KG1 (cell line): Measurements from ENCODE around the gene CDK2.
A peak's percentile ranks its signal among the peaks of the same experiment; 100 is the strongest.
"Not testable (repeated sequence)": the region's sequence is repeated elsewhere in the genome, so short reads cannot be mapped to it uniquely, and the experiment has no call there.

Experiments used
- DNase-seq: peaks from one replicate; lab custom pipeline; 2025; lab: John Stamatoyannopoulos, UW

CDK2 gene

DNA sequence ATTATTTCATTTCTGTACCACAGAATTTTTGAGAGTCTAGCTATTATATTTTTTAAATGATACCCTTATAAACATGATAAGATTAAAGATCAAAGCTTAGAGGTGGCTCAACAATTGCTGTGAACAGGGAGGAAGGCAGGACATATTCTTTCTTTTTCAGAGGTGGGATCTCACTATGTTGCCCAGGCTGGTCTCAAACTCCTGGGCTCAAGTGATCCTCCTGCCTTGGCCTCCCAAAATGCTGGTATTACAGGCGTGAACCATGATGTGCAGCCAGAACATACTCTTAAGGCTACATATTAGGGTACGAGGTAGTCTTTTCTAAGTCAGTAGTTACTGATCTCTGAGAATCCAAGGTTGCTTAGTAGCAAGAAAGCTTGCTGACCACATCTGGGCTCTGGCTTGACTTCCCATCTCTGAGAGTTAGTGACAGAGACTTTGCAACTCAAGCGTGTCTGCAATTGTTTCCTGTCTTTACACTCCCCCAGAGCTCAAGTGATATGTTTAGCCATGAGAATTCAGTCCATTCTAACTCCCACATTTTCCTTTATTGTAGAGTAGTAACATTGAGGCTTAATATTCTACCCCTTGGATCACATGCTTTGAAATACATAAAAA is 15.8 kb downstream of the CDK2 start:
- no peak for DNase-seq

DNA sequence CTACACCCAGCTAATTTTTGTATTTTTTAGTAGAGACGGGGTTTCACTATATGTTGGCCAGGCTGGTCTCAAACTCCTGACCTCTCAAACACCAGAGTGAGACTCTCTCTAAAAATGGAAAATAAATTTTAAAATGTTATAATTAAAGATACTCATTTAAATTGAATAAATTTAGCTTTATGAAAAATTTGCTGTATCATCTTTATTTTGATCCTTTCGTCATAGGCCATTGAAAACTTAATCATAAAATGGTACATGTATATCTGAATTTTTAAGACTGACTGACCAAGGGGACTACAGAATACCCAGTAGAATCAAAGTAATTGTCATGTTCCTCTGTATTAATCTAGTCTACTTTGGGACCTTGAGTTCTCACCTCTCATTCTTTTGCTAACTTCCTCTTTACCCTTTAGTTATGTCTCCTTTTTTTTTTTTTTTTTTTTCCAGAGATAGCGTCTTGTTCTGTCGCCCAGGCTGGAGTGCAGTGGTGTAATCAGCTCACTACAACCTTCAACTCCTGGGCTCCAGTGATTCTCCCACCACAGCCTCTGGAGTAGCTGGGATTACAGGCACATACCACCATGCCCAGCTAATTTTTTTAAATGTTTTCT is 16.7 kb downstream of the CDK2 start:
- no peak for DNase-seq

DNA sequence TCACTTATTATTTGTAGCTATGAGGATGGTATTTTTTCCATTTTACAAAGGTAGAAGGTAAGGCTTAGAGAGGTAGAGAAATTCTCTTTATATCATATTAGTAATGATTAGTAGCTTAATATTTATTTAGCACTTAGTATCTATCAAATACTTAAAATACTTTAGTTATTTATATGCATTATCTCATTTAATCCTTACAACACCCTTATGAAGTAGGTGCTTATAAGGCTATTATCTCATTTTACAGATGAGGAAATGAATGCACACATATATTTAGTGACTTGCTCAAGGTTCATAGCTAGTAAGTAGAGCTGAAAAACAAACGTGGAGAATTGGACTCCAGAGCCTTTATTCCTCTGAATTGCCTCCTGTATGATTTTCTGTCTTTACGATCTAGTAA is 18.2 kb downstream of the CDK2 start:
- no peak for DNase-seq

DNA sequence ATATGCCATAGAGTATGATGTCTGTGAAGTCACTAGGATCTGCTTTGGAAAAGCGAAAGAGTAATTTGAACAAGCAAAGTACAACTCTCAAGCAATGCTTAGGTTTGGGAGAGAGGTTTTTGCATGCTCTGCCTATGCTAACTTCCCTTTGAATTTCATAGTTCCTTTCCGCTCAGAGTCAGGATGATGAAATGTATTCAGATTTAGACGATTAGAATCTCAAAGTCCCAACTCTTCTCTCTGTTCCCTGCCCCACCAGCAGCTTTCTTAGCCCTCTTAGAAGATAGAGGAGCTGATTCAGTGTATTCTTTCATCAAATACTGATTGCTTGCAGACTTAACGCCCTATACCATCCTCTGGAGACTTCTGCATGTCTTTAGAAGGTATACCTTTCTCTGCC is 18.7 kb downstream of the CDK2 start:
- DNase-seq, result no peak

DNA sequence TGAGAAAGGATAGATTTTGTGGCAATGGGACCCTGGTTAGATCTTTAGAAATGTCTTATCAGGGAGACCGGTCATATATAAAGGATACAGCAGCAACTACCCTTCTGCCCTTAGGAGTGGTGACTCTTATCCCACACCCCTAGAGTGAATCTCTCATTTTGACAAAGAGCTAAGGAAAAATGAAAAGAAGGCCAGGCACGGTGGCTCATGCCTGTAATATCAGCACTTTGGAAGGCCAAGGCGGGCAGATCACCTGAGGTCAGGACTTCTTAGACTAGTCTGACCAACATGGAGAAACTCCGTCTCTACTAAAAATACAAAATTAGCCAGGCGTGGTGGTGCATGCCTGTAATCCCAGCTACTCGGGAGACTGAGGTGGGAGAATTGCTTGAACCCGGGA is 19.3 kb downstream of the CDK2 start:
- DNase-seq, result not testable (repeated sequence)

DNA sequence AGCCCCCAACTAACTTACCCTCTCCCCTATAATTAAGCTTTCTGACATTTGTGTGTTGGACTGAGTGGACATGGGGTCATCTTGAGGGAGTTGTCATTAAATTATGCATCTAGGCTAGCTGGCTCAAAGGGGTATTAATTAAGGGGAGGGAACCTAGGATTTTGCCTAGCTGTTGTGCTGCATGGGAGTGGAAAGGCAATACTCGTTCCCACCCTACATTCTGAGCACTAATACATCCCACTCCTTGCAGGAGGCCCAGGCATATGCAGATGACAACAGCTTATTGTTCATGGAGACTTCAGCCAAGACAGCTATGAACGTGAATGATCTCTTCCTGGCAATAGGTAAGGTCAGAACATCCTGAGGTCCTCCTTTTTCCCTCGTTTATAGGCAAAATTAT is 24.5 kb downstream of the CDK2 start:
- DNase-seq, result no peak

DNA sequence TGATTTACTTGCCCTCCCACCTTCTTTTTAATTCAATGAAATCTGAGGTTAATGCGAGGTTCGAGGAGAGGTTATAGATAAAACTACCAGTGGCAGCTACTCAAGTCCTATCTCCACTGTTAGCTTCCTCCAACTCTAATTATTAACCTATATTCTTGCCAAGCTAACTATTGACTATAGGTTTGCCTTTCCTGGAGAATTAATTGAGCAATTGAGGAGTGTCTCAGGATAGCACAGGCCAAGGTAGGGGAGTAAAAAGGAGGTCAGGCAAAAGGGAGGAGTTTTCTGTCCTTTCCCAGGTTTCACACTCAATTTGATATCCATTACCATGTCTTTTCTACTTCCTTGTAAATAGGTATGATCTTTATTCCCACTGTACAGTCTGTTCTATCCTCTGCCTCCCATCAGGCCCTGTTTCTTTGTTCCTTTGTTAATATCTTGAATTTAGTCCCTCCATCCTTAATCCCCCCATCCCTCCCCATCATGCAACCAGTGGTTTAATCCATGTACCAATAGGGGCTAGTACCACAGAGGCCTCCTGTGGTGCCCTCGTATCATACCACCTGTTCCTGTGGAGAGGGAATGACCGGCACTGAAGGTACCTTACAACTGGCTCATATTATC is 26.7 kb downstream of the CDK2 start:
- no peak for DNase-seq

DNA sequence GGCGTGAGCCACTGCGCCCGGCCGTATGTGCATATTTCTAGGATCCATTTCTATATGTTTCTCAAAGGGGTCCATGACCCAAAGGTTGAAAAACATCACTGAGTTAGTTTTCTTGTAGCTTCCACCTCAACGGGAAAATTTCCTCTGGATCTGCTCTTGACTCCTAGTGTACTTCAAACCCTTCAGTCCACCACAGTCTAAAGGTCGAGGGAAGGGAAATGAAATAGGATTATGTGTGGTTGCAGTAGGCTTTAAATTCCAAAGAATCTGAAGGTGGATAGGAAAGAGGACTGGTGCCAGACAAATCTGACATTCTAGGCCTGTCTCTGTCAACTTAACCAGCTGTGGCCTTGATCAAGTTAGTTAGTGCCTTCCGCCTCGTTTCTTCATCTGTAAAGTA is 28.7 kb downstream of the CDK2 start:
- DNase-seq, result no peak

DNA sequence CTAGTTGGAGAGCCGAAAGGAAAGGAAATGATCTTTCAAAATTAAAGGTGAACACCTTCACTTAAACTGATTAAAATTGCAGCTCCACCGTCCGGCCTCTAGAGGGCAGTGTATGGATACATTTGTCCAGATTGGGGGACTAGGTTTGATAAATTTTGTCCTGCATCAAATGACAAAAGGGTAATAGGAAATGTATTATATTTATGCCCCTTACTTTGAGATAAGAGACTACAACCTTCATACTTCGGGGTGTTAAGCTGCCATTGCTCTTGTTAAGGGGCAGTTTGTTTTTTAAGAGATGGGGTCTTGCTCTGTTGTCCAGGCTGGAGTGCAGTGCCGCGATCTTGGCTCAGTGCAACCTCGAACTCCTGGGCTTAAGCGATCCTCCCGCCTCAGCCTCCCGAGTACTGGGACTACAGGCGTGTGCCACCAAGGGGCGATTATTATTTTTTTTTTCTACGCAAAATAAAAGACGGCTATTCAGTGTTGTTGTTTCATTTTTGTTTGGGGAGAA is 29.6 kb downstream of the CDK2 start:
- no peak for DNase-seq

DNA sequence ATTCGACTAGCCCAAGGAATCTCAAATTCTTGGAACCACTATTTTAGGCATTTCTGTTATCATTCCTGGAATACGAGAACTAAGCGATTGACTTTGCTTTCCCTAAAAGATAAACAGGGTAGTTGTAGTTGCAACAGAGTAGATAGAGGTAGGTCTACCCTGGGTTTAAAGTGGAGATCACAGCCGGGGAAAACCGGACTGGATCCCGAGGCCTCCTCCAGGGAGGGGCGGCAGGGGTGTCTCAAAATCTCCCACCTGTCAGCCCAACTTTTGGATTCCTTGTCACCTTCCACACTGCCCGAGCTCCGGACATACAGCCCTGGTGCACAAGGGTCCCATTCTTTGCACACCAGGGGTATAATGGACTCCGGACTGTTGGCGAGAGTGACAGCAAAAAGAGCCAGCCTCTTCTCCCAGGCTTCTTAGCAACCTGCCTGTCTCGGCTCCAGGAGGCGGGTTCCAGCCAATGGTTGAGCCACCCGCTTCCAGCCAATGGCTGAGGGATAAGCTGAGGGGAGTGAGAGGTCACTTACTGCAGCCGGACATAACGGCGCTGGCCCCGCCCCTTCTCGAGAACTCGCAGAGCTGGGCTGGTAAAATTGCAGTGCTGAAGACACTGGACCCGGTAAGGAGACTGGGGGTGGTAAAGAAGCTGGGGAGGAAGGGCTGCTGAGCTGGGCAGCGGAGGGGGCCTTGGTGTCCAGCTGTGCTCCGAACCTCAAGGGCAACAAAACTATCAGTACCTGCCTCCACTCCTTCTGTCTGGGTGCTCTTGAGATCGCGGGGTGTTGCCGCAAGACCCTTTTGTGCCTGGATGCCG is 30.3 kb downstream of the CDK2 start, which contains the start of gene SUOX:
Gene SUOX, plus strand, starts transcription at position 562 of the 820 bp plus-strand sequence. CDS start 4,946 bp downstream, outside the sequence.
- DNase-seq, result peak; percentile 22

DNA sequence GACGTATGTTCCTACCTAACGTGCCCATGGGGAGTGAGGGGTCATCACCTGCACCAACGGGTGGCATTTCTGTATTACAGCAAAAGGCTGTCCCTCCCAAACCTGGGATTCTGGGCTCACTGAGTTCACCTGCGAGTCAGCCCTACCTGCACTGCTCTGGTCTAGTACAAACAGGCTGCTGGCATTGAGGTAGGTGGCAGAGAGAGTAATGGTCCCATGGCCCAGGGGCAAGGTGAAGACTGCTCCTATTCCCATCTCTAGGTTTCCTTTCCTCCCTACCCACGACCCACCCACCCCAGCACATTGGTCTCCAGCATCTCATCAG is 30.9 kb downstream of the CDK2 start:
- no peak for DNase-seq

DNA sequence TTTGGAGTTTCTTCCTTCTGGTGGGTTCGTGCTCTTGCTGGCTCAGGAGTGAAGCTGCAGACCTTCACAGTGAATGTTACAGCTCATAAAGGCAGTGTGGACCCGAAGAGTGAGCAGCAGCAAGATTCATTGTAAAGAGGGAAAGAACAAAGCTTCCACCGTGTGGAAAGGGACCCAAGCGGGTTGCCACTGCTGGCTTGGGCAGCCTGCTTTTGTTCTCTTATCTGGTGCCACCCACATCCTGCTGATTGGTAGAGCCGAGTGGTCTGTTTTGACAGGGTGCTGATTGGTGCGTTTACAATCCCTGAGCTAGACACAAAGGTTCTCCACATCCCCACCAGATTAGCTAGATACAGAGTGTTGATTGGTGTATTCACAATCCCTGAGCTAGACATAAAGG is 32.9 kb downstream of the CDK2 start:
- not testable (repeated sequence) for DNase-seq

DNA sequence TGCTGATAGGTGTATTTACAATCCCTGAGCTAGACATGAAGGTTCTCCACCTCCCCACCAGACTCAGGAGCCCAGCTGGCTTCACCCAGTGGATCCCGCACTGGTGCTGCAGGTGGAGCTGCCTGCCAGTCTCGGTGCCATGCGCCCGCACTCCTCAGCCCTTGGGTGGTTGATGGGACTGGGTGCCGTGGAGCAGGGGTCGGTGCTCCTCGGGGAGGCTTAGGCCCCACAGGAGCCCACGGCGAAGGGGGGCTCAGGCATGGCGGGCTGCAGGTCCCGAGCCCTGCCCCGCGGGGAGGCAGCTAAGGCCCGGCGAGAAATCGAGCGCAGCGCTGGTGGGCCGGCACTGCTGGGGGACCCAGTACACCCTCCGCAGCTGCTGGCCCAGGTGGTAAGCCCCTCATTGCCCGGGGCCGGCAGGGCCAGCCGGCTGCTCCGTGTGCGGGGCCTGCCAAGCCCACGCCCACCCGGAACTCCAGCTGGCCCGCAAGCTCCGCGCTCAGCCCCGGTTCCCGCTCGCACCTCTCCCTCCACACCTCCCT is 33.4 kb downstream of the CDK2 start:
- not testable (repeated sequence) for DNase-seq

DNA sequence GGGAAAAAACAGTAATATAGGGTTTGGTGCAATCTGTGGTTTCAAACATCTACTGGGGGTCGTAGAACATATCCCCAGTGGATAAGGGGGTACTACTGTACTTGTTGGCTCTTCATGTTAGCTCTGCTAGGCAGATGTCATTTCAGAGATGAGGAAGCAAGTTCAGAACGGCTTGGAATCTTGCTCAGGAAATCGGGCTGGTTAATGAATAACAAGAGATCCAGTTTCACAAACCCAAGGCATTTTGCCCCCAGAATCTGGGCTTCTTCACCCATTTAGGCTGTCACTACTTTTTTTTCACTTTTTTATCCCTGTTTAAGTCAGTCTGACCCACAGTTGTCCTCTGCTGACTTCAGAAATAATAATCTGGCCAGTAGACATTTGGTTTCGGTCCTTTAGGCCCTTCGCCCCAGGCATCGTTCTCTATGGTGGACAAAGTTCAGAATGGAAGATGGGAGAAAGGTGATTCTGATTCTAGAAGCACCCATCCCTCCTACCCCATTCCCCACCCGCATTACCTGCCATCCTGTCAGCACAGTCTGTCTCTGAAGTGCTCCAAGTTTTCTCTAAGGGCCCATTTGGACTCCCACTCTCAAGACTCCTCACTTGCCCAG is 35.0 kb downstream of the CDK2 start:
- no peak for DNase-seq

DNA sequence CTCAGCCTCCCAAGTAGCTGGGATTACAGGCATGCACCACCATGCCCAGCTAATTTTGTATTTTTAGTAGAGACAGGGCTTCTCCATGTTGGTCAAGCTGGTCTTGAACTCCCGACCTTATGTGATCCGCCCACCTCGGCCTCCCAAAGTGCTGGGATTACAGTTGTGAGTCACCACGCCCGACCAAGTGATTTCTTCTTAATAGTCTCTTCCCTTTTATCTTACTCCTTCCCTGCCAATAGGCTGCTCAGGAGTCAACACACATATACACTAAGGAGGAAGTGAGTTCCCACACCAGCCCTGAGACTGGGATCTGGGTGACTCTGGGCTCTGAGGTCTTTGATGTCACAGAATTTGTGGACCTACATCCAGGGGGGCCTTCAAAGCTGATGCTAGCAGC is 36.7 kb downstream of the CDK2 start:
- DNase-seq, result not testable (repeated sequence)

DNA sequence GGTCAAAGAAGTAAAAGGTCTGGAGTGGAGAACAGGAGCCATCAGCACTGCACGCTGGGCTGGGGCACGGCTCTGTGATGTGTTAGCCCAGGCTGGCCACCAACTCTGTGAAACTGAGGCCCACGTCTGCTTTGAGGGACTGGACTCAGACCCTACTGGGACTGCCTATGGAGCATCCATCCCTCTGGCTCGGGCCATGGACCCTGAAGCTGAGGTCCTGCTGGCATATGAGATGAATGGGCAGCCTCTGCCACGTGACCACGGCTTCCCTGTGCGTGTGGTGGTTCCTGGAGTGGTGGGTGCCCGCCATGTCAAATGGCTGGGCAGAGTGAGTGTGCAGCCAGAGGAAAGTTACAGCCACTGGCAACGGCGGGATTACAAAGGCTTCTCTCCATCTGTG is 37.6 kb downstream of the CDK2 start:
- no peak for DNase-seq

DNA sequence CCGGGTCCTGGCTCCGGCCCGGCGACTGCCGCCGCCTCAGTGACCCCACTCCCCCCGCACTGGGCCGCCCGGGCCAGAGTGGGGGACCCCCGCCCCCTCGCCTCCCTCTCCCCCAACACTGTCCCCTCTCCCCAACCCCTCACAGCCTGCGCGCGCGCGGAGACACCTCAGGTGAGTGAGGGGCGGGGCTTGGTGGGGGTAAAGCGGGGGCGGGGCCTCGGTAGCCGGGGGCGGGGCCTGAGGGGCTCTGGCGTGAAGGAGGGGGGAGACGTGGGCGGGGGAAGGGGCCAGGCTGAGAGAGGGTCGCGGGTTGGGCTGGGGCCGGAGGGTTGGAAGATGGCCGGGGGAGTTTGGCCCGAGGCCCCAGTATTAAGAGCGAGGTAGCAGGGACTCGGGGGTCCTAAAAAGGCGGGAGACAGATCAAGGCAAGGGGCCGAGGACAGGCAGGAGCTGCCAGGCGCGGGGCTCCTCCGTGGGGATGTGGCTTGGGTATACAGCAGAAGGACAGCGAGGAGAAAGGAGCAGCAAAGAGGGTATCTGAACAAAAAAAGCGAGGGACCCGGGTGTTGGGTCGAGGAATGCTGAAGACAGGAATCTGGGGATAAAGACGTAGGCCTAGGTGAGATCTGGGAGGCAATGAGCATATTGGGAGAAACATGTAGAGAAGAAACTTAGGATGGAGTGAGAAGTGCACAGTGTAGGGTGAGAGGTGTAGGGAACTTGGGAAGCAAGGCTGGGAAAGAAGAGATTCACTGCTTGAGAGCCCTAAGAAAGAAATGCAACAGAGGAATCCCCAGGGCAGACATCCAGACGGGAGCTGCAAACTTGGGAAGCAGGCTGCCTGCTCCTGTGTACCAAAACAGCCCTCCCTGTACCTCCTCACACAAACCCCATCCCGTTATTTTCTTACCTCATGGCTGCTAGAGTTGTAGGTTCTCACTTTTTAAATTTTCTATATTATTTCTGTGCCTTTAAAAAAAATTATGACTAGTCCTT is 41.2 kb downstream of the CDK2 start:
- no peak for DNase-seq

DNA sequence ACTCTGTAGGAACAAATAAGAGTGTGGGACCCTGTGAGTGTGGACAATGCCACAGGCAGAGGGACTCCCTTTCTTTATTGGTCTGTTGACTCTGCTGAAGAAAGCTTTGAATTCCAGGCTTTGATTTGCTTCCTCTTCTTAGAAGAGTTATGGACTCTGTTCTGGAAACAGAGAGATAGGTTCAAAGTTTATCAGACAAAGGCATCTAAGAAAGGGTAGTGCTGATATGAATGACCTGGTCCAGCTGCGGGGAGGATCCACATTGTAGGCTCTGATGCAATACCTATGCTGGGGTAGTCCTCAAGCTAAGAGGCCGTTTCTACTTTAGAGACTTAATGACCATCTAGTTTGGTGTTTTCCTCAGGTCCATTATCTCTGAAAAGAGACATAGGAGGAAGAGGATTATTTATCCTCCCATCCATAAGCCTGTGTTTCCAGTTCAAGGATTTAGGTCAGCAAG is 43.5 kb downstream of the CDK2 start:
- DNase-seq, result no peak

DNA sequence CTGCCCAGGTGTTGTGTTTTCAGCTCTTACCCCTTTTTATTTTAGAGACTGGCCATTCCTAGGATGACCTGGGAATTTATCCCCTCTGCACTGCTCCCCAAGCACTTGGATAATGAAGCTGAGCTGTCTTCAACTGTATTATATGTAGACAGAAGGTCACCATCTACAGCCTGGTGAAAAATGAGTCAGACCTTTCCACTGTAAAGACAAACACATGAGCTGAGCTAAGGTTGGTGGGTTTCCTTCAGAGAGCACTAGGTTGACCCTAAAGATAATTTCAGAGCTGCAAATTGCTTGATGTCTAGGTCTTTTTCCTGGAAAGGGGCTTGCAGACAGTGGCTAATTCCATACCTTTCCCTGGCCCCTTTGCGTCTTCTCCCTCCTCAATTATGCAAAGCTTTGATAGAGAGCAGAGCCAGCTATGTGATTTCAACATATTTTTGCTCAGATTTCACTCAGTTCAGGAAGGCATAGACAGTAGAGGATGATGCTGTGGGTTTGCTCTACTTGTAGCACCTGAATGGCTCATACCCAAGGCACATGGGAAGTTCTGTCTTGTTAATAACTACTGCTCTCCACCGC is 45.0 kb downstream of the CDK2 start:
- DNase-seq, result no peak

DNA sequence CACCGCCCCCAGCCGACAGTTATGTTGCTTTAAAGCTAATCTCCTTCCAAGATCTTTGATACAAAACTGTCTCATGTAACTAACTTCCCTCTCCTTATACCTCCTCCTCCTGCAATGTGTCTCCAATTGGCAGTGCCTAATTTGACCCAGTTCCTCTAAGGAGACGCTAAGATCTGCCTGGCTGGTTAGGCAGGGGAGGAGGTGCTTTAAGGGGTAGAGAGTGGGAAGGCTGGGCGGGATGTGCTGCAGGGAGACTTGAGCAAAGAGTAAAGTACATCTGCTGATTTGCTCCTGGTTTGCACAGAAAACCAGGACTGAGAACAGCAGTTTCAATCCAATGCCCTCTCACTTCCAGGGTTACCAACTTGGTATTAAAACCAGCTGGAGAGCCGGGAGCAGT is 46.9 kb downstream of the CDK2 start:
- no peak for DNase-seq
